ENCODE data around the gene OPN1SW. TPM values are rescaled to one million over a fixed set of nuclear protein-coding genes. Genes with fewer than 3 reads are reported as not detected.

The OPN1SW gene
- total and polyA plus RNA-seq, 9 of the 15 experiments (the other 6 are each of a cell fraction or from before 2014, with no cell fraction given) = 0.84 to 1.0 TPM; not detected in 7

DNA sequence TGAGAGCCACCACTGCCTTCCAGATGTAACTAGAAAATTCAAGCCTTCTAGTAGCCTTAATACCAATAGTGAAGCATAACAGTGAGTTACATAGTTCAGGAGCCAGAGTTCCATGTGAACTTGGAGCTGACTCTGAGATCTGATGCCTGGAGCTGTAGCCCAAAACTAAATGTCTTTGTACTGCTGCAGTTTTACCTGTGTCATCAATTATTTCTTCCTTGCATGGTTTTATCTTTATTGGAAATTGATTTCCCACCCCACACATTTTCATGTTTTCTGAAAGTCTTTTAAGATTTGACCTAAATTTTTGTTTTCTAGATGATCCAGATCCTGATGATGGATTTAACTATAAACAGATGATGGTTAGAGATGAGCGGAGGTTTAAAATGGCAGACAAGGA lies 17.0 kb downstream of the OPN1SW start (continued):
- TF ChIP-seq, protein P1, sequence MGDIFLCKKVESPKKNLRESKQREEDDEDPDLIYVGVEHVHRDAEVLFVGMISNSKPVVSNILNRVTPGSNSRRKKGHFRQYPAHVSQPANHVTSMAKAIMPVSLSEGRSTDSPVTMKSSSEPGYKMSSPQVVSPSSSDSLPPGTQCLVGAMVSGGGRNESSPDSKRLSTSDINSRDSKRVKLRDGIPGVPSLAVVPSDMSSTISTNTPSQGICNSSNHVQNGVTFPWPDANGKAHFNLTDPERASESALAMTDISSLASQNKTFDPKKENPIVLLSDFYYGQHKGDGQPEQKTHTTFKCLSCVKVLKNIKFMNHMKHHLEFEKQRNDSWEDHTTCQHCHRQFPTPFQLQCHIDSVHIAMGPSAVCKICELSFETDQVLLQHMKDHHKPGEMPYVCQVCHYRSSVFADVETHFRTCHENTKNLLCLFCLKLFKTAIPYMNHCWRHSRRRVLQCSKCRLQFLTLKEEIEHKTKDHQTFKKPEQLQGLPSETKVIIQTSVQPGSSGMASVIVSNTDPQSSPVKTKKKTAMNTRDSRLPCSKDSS (IDR thresholded peaks at IDR 0.05; ENCODE audit: low read depth, partially characterized antibody) = no peak
- TF ChIP-seq EZH2 (IDR thresholded peaks at IDR 0.05; ENCODE audit: borderline replicate concordance, low read depth, low read length) (no peak), ZNF408 (CRISPR knock-in tag; IDR thresholded peaks at IDR 0.05; ENCODE audit: low read depth) (no peak), MAFG (tag; conservative IDR thresholded peaks at IDR 0.05) (peak; percentile 60)

DNA sequence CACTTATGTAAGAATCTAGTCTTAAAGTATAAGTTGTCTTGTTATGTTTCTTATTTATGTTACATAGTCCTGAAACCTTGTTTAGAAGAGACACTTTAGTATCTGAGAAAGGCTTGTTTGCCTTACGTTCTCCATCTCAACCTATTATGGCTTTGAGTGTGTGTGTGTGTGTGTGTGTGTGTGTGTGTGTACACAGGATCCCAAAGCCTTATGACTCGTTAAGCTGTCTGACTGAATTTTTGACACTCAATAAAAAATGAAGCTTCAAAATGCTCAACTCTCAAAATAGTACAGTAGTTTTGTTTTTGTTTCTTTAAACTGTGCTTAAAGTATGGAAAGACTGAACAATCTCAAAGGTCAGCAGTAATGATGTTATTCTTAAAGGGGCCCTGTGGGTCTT lies 18.4 kb downstream of the OPN1SW start:
- POLR2A ChIA-PET = interaction anchor here (0.6 to 12.2 kb wide), 13 partner anchors 9 to 1188 kb away, joined by 3 to 216 read pairs (median 5); partner anchors contain the start of genes CALU and IMPDH1
- Histone ChIP-seq H3K4me3 (no peak overlapping the region), H3K9me1 (ENCODE audit: control insufficient read depth, insufficient read depth, low read length) (peaks cover 5% of the 10 kb centered on the region), H3K79me2 (ENCODE audit: control insufficient read depth, insufficient read depth, low read length) (peaks cover 35% of the 10 kb centered on the region), H3K9me3 (replicated peaks; ENCODE audit: control insufficient read depth, insufficient read depth, low read depth, low read length) (no peaks in the 10 kb centered on the region), H3K36me3 (ENCODE audit: control insufficient read depth, insufficient read depth, low read length) (peaks cover 97% of the 10 kb centered on the region), H2AFZ (ENCODE audit: low read depth, low read length) (no peak overlapping the region), H3K4me2 (ENCODE audit: insufficient read depth, low read length) (no peak overlapping the region), H4K20me1 (replicated peaks; ENCODE audit: control insufficient read depth, insufficient read depth, low read length) (peaks cover 8% of the 10 kb centered on the region), H3K27ac (ENCODE audit: extremely low read depth, low read depth, low read length) (no peak overlapping the region), H3K4me1 (replicated peaks in 1 of 2; ENCODE audit: control insufficient read depth in 2 of 2, insufficient read depth in 2 of 2, low read length in 2 of 2) (no peaks in the 10 kb centered on the region), H3K9ac (ENCODE audit: insufficient read depth in 1 of 2, low read depth in 2 of 2, low read length in 2 of 2) (no peak overlapping the region), H3K27me3 (ENCODE audit: control insufficient read depth in 2 of 2, insufficient read depth in 2 of 2, low read length in 2 of 2) (no peaks in the 10 kb centered on the region)
- in situ Hi-C loops (cut with MboI) = no loop called here
- CTCF ChIA-PET (ENCODE audit: low intra/inter-chr PET ratio) = no interaction called here
- BruUV-seq (replicated peaks) = no TSS peak
- DNase-seq (ENCODE audit: extremely low read depth in 1 of 4, low spot score in 3 of 4) (no peak), ATAC-seq (no peak), FAIRE-seq (no peak)
- WGBS (ENCODE audit: insufficient coverage, low coverage, missing lambda C conversion rate) = 87% methylated on average over 2 of the region's 2 CpGs
- intact Hi-C loops (cut with micrococcal nuclease) = loop anchor here (10.0 kb wide), 1 partner anchor 282 kb away; the partner anchor contains the start of gene METTL2B
- TF ChIP-seq, protein P2, sequence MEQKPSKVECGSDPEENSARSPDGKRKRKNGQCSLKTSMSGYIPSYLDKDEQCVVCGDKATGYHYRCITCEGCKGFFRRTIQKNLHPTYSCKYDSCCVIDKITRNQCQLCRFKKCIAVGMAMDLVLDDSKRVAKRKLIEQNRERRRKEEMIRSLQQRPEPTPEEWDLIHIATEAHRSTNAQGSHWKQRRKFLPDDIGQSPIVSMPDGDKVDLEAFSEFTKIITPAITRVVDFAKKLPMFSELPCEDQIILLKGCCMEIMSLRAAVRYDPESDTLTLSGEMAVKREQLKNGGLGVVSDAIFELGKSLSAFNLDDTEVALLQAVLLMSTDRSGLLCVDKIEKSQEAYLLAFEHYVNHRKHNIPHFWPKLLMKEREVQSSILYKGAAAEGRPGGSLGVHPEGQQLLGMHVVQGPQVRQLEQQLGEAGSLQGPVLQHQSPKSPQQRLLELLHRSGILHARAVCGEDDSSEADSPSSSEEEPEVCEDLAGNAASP (IDR thresholded peaks at IDR 0.05) = no peak
- TF ChIP-seq XRCC4 (IDR thresholded peaks at IDR 0.05; ENCODE audit: extremely low read depth, insufficient read depth, insufficient read length) (no peak), CREB1 (IDR thresholded peaks at IDR 0.05) (no peak), CREB1 (CRISPR knock-in tag; IDR thresholded peaks at IDR 0.05) (no peak), PTBP1 (IDR thresholded peaks at IDR 0.05; ENCODE audit: low read depth, low read length) (no peak), POLR2B (IDR thresholded peaks at IDR 0.05; ENCODE audit: low read depth, partially characterized antibody) (peak; percentile 40), ZNF316 (IDR thresholded peaks at IDR 0.05) (peak; percentile 52), PML (IDR thresholded peaks at IDR 0.05; ENCODE audit: low read length) (no peak; the same call in 1 of the 2 replicates), SMARCC2 (IDR thresholded peaks at IDR 0.05; ENCODE audit: low read depth) (no peak)
- TF ChIP-seq, protein P3, sequence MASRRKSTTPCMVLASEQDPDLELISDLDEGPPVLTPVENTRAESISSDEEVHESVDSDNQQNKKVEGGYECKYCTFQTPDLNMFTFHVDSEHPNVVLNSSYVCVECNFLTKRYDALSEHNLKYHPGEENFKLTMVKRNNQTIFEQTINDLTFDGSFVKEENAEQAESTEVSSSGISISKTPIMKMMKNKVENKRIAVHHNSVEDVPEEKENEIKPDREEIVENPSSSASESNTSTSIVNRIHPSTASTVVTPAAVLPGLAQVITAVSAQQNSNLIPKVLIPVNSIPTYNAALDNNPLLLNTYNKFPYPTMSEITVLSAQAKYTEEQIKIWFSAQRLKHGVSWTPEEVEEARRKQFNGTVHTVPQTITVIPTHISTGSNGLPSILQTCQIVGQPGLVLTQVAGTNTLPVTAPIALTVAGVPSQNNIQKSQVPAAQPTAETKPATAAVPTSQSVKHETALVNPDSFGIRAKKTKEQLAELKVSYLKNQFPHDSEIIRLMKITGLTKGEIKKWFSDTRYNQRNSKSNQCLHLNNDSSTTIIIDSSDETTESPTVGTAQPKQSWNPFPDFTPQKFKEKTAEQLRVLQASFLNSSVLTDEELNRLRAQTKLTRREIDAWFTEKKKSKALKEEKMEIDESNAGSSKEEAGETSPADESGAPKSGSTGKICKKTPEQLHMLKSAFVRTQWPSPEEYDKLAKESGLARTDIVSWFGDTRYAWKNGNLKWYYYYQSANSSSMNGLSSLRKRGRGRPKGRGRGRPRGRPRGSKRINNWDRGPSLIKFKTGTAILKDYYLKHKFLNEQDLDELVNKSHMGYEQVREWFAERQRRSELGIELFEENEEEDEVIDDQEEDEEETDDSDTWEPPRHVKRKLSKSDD (conservative IDR thresholded peaks at IDR 0.05; ENCODE audit: low read length) = no peak

Data from K562 (cell line).